Esophagus mucosa (tissue), 1 donor: Measurements from ENCODE around the gene VWF. TPM values are rescaled to one million over a fixed set of nuclear protein-coding genes. Genes with fewer than 3 reads are reported as not detected.
"Not testable (repeated sequence)": the region's sequence is repeated elsewhere in the genome, so short reads cannot be mapped to it uniquely, and the experiment has no call there.

Source experiments
- ATAC-seq: fragments of 200-7000 bp; cut with Tn5 transposase; one replicate; pipeline ENCODE4 v1.9.1; 2020
- total RNA-seq: library from RNA; stranded (reverse); gene quantifications from one replicate; pipeline ENCODE4 v1.2.4, GENCODE V29; 2023
- donor health status: DM: yes; HTN: yes; CAD: no.

Gene VWF
- total RNA-seq, 1 donor from 2014 or later: 53.7 TPM

DNA sequence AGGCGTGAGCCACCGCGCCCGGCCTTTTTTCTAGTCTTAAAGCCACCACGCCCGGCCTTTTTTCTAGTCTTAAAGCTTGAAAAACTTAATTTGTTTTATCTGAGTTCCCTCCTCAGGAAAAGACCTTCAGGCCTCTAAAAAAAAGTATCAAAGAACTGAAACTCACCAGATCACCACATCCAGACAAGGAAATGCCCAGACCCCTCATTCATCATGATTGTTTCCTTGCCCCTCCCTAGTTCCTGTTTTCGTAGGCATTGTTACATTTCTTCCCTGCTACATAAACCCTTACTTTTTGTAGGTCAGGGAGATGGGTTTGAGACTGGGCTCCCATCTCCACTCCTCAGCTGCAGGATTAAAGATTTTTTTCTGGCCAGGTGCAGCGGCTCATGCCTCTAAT, 21.1 kb upstream of the VWF start:
- ATAC-seq: no peak

DNA sequence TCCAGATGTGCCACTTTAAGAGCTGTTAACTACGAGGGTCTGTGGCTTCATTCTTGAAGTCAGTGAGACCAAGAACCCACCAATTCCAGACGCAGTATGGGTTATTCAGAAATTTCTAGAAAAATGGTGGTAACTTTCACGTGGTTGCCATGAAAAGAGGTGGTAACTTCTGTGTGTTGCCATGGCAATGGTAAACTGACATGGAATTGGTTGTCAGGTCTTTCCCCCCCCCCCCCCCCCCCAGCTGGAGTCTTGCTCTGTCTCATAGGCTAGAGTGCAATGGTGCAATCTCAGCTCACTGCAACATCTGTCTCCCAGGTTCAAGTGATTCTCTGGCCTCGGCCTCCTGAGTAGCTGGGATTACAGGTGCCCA, 18.8 kb upstream of the VWF start:
- no peak for ATAC-seq

DNA sequence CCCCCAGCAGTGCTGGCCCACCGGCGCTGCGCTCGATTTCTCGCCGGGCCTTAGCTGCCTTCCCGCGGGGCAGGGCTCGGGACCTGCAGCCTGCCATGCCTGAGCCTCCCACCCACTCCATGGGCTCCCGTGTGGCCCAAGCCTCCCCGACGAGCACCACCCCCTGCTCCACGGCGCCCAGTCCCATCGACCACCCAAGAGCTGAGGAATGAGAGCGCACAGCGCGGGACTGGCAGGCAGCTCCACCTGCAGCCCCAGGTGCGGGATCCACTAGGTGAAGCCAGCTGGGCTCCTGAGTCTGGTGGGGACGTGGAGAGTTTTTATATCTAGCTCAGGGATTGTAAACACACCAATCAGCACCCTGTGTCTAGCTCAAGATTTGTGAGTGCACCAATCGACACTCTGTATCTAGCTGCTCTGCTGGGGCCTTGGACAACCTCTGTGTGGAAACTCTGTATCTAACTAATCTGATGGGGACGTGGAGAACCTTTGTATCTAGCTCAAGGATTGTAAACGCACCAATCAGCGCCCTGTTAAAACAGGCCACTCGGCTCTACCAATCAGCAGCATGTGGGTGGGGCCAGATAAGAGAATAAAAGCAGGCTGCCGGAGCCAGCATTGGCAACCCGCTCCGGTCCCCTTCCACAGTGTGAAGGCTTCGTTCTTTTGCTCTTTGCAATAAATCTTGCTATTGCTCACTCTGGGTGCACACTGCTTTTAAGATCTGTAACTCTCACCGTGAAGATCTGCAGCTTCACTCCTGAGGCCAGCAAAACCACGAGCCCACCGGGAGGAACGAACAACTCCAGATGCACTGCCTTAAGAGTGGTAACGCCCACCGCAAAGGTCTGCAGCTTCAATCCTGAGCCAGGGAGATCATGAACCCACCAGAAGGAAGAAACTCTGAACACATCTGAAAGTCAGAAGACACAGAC, 18.2 kb upstream of the VWF start:
- ATAC-seq: not testable (repeated sequence)

DNA sequence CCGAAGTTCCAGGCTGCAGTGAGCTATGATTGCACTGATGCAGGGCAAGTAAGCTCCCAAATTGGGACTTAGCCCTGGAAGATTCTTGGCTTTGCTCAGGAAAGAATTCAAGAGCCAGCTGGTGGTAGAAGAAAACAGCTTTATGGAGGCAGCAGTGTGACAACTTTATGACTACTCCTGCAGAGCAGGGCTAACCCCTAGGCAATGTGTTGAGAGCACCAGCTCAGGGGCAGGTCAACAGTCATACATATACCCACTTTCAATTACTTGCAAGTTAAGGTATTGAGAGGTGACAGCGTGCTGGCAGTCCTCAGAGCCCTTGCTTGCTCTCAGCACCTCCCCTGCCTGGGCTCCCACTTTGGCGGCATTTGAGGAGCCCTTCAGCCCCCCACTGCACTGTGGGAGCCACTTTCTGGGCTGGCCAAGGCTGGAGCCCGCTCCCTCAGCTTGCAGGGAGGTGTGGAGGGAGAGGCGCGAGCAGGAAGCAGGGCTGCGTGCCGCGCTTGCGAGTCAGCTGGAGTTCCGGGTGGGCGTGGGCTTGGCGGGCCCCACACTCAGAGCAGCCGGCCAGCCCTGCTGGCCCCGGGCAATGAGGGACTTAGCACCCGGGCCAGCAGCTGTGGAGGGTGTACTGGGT, 17.4 kb upstream of the VWF start:
- ATAC-seq: not testable (repeated sequence)

DNA sequence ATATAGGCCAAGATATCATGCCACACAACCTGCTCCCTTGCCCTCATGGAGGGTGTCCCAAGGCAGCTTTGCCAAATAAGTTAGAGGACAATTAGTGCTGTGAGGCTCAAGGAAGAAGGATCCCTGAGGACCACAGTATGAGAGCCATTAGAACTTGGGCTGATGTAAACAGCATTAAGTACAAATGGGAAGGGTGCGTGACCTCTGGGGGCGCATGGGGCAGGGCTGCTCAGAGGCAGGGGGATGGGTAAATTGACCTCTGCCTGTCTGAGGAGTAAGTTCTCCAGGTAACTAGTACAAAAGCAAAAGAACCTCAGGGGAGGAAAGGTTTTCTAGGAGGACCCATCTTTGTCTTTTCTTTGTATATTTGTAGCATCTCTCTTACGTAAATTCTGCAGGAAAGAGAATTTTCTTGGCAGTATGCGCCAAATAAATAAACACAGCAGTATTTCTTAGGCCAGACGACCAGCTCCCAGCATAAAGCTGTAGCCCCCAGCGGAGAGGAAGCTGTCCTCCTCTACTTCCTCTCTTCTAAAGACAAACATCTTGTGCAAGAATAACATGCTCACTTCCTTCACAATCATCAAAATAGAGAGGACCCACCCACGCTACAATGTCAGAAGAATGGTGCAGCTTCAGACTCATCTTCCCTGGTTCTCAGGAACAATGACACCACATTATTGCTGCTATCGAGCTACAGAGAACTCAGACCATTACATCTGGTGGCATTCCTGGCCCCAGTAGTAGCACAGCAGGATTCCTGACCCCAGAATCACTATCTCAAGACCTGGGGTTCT, 16.4 kb upstream of the VWF start:
- no peak for ATAC-seq

DNA sequence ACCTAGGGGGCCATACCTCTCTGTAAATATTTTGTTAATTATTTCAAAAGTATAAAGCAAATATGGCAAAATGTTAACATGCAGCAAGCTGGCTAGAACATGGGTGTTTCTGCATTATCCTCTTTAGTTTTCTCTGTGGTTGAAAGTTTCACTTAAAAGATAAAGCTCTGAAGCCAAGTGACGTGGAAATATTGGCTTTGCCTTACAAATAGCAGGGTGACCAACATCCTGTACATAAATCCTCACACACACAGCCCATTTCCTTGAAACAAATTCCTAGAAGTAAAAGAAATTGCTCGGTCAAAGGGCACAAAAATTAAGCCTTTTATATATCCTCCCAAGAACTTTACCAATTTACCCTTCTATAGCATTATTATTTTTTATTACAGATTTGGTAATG, 10.6 kb upstream of the VWF start:
- no peak for ATAC-seq

DNA sequence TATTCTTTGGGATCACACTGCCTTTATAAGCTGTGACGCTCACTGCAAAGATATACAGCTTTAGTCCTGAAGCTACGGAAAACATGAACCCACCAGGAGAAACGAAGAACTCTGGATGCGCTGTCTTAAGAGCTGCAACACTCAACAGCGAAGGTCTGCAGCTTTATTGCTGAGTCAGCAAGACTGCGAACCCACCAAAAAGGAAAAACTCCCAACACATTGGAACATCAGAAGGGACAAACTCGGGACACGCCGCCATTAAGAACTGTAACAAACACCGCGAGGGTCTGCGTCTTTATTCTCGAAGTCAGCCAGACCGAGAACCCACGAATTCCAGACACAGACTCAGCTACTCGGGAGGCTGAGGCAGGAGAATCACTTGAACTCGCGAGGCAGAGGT, 9.2 kb upstream of the VWF start:
- ATAC-seq: no peak

DNA sequence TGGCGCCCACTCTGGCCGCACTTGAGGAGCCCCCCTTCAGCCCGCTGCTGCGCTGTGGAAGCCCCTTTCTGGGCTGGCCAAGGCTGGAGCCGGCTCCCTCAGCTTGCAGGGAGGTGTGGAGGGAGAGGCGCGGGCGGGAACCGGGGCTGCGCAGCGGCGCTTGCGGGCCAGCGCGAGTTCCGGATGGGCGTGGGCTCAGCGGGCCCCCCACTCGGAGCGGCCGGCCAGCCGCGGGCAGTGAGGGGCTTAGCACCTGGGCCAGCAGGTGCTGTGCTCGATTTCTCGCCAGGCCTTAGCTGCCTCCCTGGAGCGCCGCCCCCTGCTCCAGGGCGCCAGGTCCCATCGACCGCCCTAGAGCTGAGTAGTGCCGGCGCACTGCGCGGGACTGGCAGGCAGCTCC, 8.0 kb upstream of the VWF start:
- ATAC-seq: no peak

DNA sequence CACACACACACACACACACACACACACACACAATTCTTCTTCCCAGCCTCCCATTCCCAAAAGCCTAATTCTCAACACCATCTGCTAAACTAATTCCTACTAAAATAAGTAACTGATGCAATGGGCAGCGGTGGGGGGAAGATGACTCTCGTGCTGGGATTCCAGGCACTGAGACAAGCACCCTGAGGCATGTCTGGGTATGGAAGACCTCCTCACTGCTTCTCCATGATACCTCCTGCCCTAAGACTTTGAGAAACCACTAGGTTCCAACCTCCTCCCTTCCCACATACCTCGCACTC, 789 bp upstream of the VWF start:
- ATAC-seq: no peak

DNA sequence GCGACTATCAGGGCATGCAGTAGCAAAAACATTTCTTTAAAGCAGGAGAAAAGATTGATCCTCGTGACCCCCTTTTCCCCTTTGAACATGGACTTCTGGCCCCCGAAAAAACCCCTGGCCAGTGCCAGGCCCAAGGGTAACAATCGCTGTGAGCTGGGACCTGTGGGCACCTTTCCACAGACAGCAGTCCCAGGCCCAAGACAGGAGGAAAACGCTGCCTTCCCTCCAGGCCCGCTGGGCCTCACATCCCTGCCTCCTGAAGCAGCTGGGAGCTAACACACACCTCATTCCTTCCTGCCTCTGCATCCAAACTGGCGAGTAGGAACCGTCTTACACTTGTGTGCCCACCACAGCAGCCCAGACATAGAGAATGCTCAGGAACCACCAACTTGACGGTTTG, 1.2 kb downstream of the VWF start:
- no peak for ATAC-seq

DNA sequence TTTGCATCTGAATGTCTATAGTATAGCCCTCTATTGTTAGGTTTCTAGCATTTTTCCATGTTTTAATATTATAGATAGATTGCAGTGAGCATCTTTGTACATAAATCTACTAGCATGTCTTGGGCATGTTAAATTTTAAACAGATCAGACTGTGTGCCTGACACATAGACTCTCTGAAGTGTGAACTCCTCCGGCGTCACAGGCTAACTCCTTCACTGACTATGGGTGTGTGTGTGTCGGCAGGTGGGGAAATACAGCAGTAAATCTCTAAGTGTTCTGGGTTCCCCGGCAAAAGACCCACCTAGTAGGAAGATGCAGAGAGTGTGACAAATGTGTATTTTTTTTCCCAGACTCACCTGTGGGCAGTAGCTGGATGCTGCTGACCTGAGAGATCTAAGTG, 2.3 kb downstream of the VWF start:
- no peak for ATAC-seq

DNA sequence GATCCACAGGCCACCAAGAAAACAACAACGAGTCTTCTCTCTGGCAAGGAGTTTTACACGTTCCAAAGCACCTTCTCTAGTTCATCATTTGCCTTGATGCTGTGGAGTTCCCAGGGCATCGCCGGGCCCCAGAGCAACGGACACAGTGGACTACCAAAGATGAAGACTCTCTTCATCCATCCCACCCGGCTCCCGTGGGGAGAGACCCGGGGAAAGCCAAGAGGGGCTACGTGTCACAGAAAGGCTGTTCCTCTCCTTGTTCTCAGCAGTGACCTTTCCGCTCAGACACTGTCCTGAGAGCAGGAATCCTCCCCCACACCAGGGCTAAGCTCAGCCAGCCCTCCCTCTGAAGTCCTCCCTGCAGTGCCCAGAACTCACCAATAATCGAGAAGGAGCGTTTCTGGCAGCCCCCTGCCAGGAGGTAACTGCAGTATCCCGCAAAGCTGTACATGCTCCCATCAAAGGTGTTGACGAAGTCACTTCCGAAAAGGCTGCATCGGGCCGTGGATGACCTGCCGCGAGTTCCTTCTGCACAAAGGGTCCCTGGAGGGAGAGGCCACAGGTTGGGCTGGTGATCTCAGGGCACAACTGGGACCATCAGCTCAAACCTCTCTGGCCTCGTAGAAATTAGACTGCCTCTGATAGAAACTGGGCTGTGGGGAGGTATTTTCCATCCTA, 3.5 kb downstream of the VWF start:
- ATAC-seq: no peak

DNA sequence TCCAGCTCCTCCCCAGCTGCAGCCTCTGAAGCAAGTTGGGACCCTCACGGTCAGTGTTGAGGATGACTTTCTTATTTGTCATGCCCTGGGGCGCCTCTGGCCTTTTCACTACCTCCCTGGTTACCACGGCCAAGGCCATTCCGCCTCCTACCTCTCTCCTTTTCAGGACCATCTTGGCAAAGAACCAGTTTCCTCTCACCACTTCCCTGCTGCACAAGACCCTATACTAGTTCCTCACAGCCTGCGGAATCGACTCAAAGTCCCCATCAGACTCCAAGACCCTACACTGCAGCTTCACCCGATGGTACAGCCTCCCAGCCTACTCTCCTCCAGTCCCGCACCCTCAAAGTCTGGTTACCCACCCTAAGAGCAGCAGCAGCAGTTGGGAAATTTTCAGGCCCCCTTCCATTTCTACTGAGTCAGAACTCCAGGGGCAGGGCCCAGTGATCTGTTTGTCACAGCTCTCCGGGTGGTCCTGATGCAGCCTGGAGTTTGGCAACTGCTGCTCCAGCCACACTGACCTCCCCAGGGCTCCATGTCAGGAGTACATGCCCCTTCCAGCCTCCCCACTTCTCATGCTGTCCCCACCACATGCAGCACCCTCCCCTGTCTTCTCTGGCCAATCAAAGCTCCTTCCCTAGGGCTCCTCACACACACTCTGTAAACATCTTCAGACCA, 5.4 kb downstream of the VWF start:
- ATAC-seq: no peak

DNA sequence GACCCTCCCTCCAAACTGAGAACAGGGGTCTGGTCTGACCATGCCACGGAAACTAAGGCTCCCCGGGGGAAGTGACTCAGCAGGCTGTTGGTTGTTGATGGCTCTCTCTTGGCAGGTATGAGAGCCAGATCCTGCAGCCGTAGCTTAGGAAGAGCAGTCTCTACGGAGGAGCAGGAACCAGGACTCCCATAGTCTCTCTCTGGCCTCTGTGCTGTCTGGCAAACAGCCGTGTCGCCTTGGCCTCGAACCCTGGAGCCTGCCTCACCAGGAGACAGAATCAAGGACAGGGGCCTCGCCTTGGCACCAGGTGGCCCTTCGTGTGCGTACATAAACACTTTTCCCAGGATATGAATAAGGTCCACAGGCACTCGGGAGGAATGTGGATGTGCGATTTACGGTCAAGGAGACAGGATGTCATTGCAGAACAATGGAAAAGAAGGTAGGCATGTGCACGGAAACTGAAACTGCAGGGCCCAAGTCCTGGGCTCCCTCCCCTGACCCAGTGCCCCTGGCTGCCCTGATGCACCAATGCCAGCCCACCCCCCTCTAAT, 7.9 kb downstream of the VWF start:
- peak; percentile 38 for ATAC-seq

DNA sequence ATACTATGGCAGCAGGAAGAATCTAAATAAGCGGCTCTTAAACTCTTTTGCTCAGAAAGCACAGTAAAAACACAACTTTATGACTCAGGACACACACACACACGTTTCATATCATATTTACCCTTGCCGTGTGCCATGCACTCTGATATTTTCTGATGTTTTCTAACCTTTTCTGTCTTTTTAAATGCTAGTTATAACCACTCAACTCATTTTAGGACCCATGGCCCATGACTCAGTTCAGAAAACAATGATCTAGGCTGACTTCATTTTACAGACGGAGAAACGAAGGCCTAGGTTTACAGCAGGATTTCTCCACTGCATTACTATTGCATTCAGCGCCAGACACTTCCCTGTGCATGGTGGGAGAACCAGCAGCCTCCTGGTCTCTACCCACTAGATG, 9.1 kb downstream of the VWF start:
- no peak for ATAC-seq

DNA sequence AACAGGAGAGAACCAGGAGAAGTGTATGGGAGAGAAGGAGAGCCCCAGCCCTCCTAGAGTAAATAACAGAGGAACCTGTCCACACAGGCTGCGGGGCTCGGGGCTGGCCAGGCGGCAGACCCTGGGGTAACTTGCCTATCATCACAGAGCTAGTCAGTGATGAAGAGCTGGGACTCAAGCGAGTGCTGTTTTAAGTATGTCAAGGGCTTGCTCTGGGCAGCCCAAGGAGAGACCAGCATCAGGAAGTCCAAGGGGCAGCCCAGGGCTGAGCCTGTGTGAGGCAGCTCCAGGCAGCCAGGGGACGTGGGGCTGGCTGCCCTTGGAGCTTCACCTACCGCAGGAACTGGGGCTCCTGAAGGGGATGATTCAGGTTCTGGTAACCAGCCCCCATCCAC, 10.0 kb downstream of the VWF start:
- no peak for ATAC-seq

DNA sequence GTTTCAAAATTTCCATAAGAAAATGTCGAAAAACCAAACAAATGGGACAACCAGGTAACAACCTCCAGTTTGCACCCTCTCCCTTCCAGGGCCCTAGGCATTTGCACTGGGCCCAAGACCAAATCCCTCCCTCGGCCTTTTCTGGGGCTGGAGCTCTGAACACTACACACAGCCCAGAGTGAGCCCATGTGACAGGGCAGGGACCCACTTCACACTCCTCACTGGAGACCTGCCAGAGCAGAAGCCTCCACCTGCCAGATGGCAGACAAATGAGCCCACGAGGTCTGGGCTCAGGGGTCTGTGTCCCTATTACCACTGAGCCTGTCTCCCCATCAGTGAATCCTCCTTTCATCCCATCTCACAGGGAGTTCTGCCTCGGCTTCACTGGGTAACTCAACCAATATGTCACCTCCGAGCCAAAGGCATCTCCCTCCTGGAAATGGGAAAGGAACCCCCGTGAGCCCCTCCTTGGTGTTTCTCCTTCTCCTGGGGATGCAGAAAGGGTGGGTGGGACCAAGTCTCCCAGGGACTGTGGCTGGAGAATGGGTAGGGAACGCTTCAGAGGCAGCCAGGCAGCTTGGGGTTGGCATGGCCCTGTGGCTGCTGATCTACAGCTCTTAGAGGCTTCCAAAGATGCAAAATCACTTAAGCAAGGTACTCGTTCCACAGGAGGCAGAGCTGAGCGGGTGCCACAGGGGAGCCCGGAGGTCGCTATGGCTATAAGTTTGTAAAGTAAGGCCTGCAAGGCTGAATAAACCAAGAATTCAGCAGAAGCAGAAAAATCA, 10.6 kb downstream of the VWF start:
- no peak for ATAC-seq

DNA sequence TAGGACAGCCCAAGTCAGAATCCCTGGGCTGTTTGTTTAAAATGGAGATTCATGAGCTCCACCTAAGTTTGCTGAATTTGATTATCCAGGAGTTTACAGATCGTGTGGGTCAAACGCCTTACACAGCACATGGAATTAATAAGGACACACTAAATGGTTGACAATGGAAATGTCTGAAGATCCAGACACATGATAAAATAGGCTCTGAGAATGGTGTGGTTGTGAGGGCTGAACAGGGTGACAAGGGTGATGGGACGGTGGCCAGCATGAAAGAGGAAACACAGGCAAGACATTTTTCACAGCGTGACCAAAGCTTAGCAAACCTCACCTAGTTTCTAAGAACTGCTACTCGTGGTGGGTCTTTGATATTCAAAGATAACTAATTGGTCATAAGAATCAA, 12.5 kb downstream of the VWF start:
- ATAC-seq: no peak

DNA sequence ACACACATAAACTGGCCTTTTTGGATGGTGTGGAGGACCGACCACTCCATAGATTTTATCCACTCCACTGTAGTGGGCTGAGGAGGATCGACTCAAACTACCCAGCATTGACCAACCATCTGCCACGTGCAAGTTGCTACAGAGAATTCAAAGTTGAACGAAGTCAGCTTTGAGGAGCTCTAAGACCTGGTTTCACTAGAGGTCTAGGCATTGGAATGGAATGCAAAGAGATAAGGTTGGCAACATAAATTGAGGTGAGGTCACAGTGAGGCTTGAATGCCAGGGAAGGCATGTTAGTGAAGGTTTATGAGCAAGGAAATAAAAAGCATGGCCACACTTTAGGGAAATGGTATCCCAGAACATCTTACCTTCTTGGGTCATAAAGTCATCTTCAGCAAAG, 14.5 kb downstream of the VWF start:
- no peak for ATAC-seq

DNA sequence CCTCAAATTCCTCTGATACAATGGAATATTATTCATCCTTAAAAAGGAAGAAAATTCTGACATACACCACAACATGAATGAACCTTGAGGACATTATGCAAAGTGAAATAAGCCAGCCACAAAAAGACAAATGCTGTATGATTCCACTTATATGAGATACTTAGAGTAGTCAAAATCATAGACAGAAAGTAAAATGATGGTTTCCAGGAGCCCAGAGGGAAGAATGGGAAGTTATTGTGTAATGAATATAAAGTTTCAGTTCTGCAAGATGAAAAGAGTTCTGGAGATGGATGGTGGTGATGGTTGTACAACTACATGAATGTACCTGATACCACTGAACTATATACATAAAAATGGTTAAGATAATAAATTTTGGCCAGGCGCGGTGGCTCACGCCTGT, 18.3 kb downstream of the VWF start:
- no peak for ATAC-seq

DNA sequence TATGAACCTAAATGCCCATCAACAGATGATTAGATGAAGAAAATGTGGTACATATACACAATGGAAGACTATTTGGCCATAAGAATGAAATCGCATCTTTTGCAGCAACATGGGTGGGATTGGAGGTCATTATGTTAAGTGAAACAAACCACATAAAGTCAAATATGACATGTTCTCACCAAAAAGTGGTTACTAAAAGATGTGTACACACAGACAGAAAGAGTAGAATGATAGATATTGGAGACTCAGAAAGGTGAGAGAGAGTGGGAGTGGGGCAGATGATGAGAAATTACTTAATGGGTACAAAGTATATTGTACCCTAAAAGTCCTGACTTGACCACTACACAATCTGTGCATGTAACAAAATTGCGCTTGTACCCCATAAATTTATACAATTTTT, 19.6 kb downstream of the VWF start:
- no peak for ATAC-seq
